ENCODE measurements around the gene GTF3C6. TPM values are rescaled to one million over a fixed set of nuclear protein-coding genes. Genes with fewer than 3 reads are reported as not detected.
A peak's percentile ranks its signal among the peaks of the same experiment; 100 is the strongest.

GTF3C6 gene
- total RNA-seq, 1 experiment from 2014 or later: 146 TPM

- in situ Hi-C loops (cut with HindIII; ENCODE audit: low pct_unique_long_range_greater_than_20kb, low sequenced_read_pairs): no loop called here
- ATAC-seq: no peak
- BruUV-seq (replicated peaks): no TSS peak
- no peak for DNase-seq (ENCODE audit: low read depth, low spot score)
- TF ChIP-seq TCF7L2 (IDR thresholded peaks at IDR 0.05; ENCODE audit: low read depth, low read length) (no peak), REST (IDR thresholded peaks at IDR 0.05; ENCODE audit: insufficient read depth in 1 of 2, low read depth in 2 of 2, low read length in 1 of 2) (no peak), SIN3A (IDR thresholded peaks at IDR 0.05; ENCODE audit: borderline replicate concordance, insufficient read depth, low read depth, low read length) (no peak), CTCF (IDR thresholded peaks at IDR 0.05) (no peak)
- ChIA-PET POLR2A (no interaction called here), CTCF (interaction anchor here (0.6 kb wide), 1 partner anchor 1076 kb away, joined by 11 read pairs; no protein-coding TSS in a partner anchor)
- H3K4me3 ChIP-seq (ENCODE audit: low read depth in 2 of 2, low read length in 2 of 2): no peak overlapping the region
- no peaks in the 10 kb centered on the region for H3K36me3 ChIP-seq (ENCODE audit: control insufficient read depth, insufficient read depth, low read length)
- no peaks in the 10 kb centered on the region for H3K4me1 ChIP-seq (ENCODE audit: control insufficient read depth, insufficient read depth, low read length)
- H3K27ac ChIP-seq (ENCODE audit: low read length): no peak overlapping the region
- H3K9me3 ChIP-seq (ENCODE audit: control insufficient read depth, insufficient read depth, low read depth, low read length): no peaks in the 10 kb centered on the region
- H3K27me3 ChIP-seq (ENCODE audit: control insufficient read depth, insufficient read depth, low read length): no peaks in the 10 kb centered on the region
- intact Hi-C loops (cut with micrococcal nuclease; ENCODE audit: unreplicated experiment): no loop called here
Measured at GRCh38 chr6:110939429-110940200, 18.9 kb upstream of the GTF3C6 start.

GRCh38 chr6:110944681-110945151 is 13.8 kb upstream of the GTF3C6 start:
- in situ Hi-C loops (cut with HindIII; ENCODE audit: low pct_unique_long_range_greater_than_20kb, low sequenced_read_pairs): no loop called here
- ChIA-PET POLR2A (interaction anchor here (0.6 kb wide), 1 partner anchor 47 kb away, joined by 3 read pairs; no protein-coding TSS in a partner anchor), CTCF (interaction anchor here (0.6 to 1.1 kb wide), 4 partner anchors 15 to 709 kb away, joined by 3 to 4 read pairs (median 3); no protein-coding TSS in a partner anchor)
- Histone ChIP-seq H3K27ac (ENCODE audit: low read length) (no peak overlapping the region), H3K4me1 (ENCODE audit: control insufficient read depth, insufficient read depth, low read length) (no peaks in the 10 kb centered on the region), H3K27me3 (ENCODE audit: control insufficient read depth, insufficient read depth, low read length) (no peaks in the 10 kb centered on the region), H3K4me3 (ENCODE audit: low read depth in 2 of 2, low read length in 2 of 2) (no peak overlapping the region), H3K9me3 (ENCODE audit: control insufficient read depth, insufficient read depth, low read depth, low read length) (no peaks in the 10 kb centered on the region), H3K36me3 (ENCODE audit: control insufficient read depth, insufficient read depth, low read length) (no peaks in the 10 kb centered on the region)
- BruUV-seq (replicated peaks): no TSS peak
- intact Hi-C loops (cut with micrococcal nuclease; ENCODE audit: unreplicated experiment): no loop called here
- peak; percentile 96 for DNase-seq (ENCODE audit: low read depth, low spot score)
- peak; percentile 94 for ATAC-seq
- no peak for TF ChIP-seq REST (IDR thresholded peaks at IDR 0.05; ENCODE audit: insufficient read depth in 1 of 2, low read depth in 2 of 2, low read length in 1 of 2)
- TF ChIP-seq SIN3A (IDR thresholded peaks at IDR 0.05; ENCODE audit: borderline replicate concordance, insufficient read depth, low read depth, low read length): no peak
- no peak for TF ChIP-seq TCF7L2 (IDR thresholded peaks at IDR 0.05; ENCODE audit: low read depth, low read length)
- TF ChIP-seq POLR2AphosphoS5 (IDR thresholded peaks at IDR 0.05; ENCODE audit: low read depth, low read length): no peak

Measured in Panc1 (cell line).